GM19025 (cell line): ENCODE data around the gene NTMT1.
"Not testable (repeated sequence)": the region's sequence is repeated elsewhere in the genome, so short reads cannot be mapped to it uniquely, and the experiment has no call there.

Source experiments
- ATAC-seq: cut with Tn5 transposase; IDR thresholded peaks from one replicate; pipeline ENCODE4 v1.9.1; 2021; ENCODE audit warnings: mild to moderate bottlenecking, low read depth, moderate library complexity; ENCODE audit not compliant: unreplicated experiment

NTMT1 gene

GRCh38 chr9:129649726-129650679 is 24.0 kb downstream of the NTMT1 start:
- ATAC-seq, result no peak

GRCh38 chr9:129650680-129651235 is 24.8 kb downstream of the NTMT1 start:
- no peak for ATAC-seq

GRCh38 chr9:129653823-129654553 is 28.0 kb downstream of the NTMT1 start:
- no peak for ATAC-seq

- no peak for ATAC-seq
Observed at GRCh38 chr9:129654554-129655040, 28.6 kb downstream of the NTMT1 start.

- no peak for ATAC-seq
Observed at GRCh38 chr9:129655154-129655553, 29.2 kb downstream of the NTMT1 start.

- ATAC-seq, result no peak
Observed at GRCh38 chr9:129655696-129656095, 29.7 kb downstream of the NTMT1 start.

- no peak for ATAC-seq
Observed at GRCh38 chr9:129656795-129657390, 30.9 kb downstream of the NTMT1 start.

GRCh38 chr9:129661029-129661428 is 35.1 kb downstream of the NTMT1 start:
- ATAC-seq, result no peak

GRCh38 chr9:129662239-129662638 is 36.3 kb downstream of the NTMT1 start:
- not testable (repeated sequence) for ATAC-seq

GRCh38 chr9:129664746-129665388 is 38.9 kb downstream of the NTMT1 start:
- ATAC-seq, result no peak

GRCh38 chr9:129665389-129665775 is 39.4 kb downstream of the NTMT1 start, which contains the start of gene PRRX2:
Gene PRRX2, plus strand, starts transcription at chr9:129665647. Its CDS starts 221 bp downstream, at chr9:129665868.
- no peak for ATAC-seq

- ATAC-seq, result no peak
Observed at GRCh38 chr9:129665814-129666520, 40.0 kb downstream of the NTMT1 start.

- no peak for ATAC-seq
Observed at GRCh38 chr9:129666575-129666974, 40.6 kb downstream of the NTMT1 start.

GRCh38 chr9:129667378-129667777 is 41.4 kb downstream of the NTMT1 start:
- no peak for ATAC-seq

- no peak for ATAC-seq
Observed at GRCh38 chr9:129667850-129668249, 41.9 kb downstream of the NTMT1 start.

- ATAC-seq, result no peak
Observed at GRCh38 chr9:129669141-129669718, 43.3 kb downstream of the NTMT1 start.

- ATAC-seq, result no peak
Observed at GRCh38 chr9:129669946-129670345, 44.0 kb downstream of the NTMT1 start.

- no peak for ATAC-seq
Observed at GRCh38 chr9:129671065-129671464, 45.1 kb downstream of the NTMT1 start.

- ATAC-seq, result no peak
Observed at GRCh38 chr9:129671519-129671918, 45.6 kb downstream of the NTMT1 start.
